DOHH2 (cell line): ENCODE results near the gene XPOT.

Source experiments
- CTCF ChIP-seq: fragments of 200-600 bp; sonication (generic); IDR thresholded peaks from one replicate; pipeline ENCODE4 v1.5.1; 2014; ENCODE audit warnings: antibody characterized with exemption, mild to moderate bottlenecking, low read depth, low read length; ENCODE audit not compliant: poor library complexity, severe bottlenecking
- EZH2phosphoT487 ChIP-seq: fragments of 200-600 bp; sonication (generic); IDR thresholded peaks from 2 replicates; pipeline ENCODE4 v1.6.1; 2017; ENCODE audit warnings: borderline replicate concordance, mild to moderate bottlenecking, antibody characterized with exemption, low read length, moderate library complexity, mixed read lengths

- TF ChIP-seq CTCF (no peak), EZH2phosphoT487 (no peak)
Measured at GRCh38 chr12:64455506-64455905, 51.3 kb downstream of the XPOT start.
